ENCODE measurements around the gene EIF2D. TPM values are rescaled to one million over a fixed set of nuclear protein-coding genes. Genes with fewer than 3 reads are reported as not detected.

Gene EIF2D
- total and polyA plus RNA-seq, 9 of the 15 experiments (the other 6 are each of a cell fraction or from before 2014, with no cell fraction given), result 81.1 to 138 (median 93.9) TPM

DNA sequence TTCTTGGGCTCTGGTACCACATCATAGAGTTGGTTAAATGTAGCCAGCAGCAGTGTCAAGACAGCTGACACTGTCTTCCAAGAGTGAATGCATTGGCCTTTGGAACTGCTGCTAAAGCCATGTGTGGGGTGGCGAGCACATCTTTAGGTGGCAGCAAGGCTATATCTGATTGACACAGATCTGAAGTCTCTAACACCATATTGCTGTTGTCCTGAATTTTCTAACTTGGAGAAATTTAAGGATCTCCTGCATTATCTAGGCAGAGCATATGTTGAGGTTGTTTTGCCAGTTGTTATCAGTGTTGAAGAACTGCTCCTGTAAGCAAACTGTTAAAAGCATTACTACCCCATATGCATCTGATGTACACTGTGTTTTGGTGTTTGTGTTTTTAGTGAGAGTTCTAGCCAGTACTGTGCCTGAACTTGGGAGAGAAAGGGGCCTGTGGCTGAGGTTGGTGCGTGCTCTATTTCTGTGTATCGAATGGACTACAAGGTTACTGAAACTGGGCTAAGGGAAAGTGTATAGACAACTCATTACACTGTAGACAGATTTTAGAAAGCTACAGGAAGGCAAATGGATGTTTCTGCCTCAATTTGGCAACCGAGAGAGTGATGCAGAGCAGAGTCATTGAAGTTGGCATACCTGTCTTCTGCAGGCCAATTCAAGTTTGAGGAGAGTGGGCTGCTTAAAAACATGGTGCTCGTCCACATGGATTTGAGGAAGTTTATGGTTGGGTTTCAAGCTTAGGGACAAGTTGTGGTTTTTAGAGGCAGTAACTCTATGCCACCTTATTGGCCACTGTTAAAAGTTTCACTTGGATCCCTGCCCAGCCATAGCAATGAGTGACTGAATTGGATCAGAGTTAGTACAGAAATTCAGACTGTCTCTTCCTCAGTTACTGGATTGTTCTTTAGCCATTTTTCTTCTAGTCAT lies 40.0 kb upstream of the EIF2D start (continued):
- TF ChIP-seq, protein P1, sequence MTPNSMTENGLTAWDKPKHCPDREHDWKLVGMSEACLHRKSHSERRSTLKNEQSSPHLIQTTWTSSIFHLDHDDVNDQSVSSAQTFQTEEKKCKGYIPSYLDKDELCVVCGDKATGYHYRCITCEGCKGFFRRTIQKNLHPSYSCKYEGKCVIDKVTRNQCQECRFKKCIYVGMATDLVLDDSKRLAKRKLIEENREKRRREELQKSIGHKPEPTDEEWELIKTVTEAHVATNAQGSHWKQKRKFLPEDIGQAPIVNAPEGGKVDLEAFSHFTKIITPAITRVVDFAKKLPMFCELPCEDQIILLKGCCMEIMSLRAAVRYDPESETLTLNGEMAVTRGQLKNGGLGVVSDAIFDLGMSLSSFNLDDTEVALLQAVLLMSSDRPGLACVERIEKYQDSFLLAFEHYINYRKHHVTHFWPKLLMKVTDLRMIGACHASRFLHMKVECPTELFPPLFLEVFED (CRISPR knock-in tag; conservative IDR thresholded peaks at IDR 0.05), result no peak
- TF ChIP-seq ZNF311 (CRISPR knock-in tag; IDR thresholded peaks at IDR 0.05) (no peak), ADNP (tag; IDR thresholded peaks at IDR 0.05) (peak; percentile 85), ZC3H8 (IDR thresholded peaks at IDR 0.05) (no peak), ZNF197 (CRISPR knock-in tag; IDR thresholded peaks at IDR 0.05; ENCODE audit: low read depth) (peak; percentile 87; the same call in 1 of the 2 replicates), ATF6 (CRISPR knock-in tag; IDR thresholded peaks at IDR 0.05) (no peak), HMG20A (CRISPR knock-in tag; conservative IDR thresholded peaks at IDR 0.05) (no peak), ZNF143 (CRISPR knock-in tag; IDR thresholded peaks at IDR 0.05) (0 out of 2 replicates have a peak, but pooled peaks have one; percentile 28), ZNF76 (CRISPR knock-in tag; IDR thresholded peaks at IDR 0.05; ENCODE audit: borderline replicate concordance) (no peak), TAF7 (tag; IDR thresholded peaks at IDR 0.05) (no peak), MXI1 (IDR thresholded peaks at IDR 0.05; ENCODE audit: low read depth, low read length) (peak; percentile 60), SIN3B (IDR thresholded peaks at IDR 0.05; ENCODE audit: low read depth) (no peak), ZNF764 (CRISPR knock-in tag; IDR thresholded peaks at IDR 0.05; ENCODE audit: low read depth) (no peak), BMI1 (IDR thresholded peaks at IDR 0.05; ENCODE audit: low read length) (no peak), KLF16 (IDR thresholded peaks at IDR 0.05) (peak; percentile 91), ZNF274 (IDR thresholded peaks at IDR 0.05; ENCODE audit: borderline replicate concordance, low read depth, low read length) (no peak), E2F3 (CRISPR knock-in tag; IDR thresholded peaks at IDR 0.05) (no peak), SMAD2 (IDR thresholded peaks at IDR 0.05; ENCODE audit: low read depth, low read length) (no peak), ZSCAN32 (CRISPR knock-in tag; IDR thresholded peaks at IDR 0.05) (no peak), PCBP2 (IDR thresholded peaks at IDR 0.05; ENCODE audit: low read depth, low read length, poor library complexity, severe bottlenecking) (no peak), SREBF1 (IDR thresholded peaks at IDR 0.05; ENCODE audit: borderline replicate concordance, low read depth, low read length) (no peak), STAT5A (IDR thresholded peaks at IDR 0.05; ENCODE audit: borderline replicate concordance, low read length) (peak; percentile 90), SMARCE1 (IDR thresholded peaks at IDR 0.05) (peak; percentile 98)
- TF ChIP-seq, protein P2, sequence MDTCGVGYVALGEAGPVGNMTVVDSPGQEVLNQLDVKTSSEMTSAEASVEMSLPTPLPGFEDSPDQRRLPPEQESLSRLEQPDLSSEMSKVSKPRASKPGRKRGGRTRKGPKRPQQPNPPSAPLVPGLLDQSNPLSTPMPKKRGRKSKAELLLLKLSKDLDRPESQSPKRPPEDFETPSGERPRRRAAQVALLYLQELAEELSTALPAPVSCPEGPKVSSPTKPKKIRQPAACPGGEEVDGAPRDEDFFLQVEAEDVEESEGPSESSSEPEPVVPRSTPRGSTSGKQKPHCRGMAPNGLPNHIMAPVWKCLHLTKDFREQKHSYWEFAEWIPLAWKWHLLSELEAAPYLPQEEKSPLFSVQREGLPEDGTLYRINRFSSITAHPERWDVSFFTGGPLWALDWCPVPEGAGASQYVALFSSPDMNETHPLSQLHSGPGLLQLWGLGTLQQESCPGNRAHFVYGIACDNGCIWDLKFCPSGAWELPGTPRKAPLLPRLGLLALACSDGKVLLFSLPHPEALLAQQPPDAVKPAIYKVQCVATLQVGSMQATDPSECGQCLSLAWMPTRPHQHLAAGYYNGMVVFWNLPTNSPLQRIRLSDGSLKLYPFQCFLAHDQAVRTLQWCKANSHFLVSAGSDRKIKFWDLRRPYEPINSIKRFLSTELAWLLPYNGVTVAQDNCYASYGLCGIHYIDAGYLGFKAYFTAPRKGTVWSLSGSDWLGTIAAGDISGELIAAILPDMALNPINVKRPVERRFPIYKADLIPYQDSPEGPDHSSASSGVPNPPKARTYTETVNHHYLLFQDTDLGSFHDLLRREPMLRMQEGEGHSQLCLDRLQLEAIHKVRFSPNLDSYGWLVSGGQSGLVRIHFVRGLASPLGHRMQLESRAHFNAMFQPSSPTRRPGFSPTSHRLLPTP (IDR thresholded peaks at IDR 0.05; ENCODE audit: borderline replicate concordance, extremely low read depth, insufficient read length), result no peak
